K562 (cell line): ENCODE data around the gene PAQR4. TPM values are rescaled to one million over a fixed set of nuclear protein-coding genes. Genes with fewer than 3 reads are reported as not detected.

ENCODE experiments used
- ADNP ChIP-seq: fragments of 200-800 bp; sonication (Bioruptor generic); IDR thresholded peaks from 2 replicates; pipeline ENCODE4 v1.6.1; 2016; ENCODE audit warnings: missing genetic modification characterization, missing compliant biosample characterization
- ARNT ChIP-seq, 2 experiments: fragments of 450-650 bp; IDR thresholded peaks; 2 replicates each; pipeline ENCODE4 v1.6.1; 2016; ENCODE audit warnings: mild to moderate bottlenecking in 1 of 2
- BCL6 ChIP-seq: fragments of 250-450 bp; sonication (Bioruptor Pico); IDR thresholded peaks from 2 replicates; pipeline ENCODE4 v1.4.0; 2020
- CBFA2T2 ChIP-seq: fragments of 450-650 bp; conservative IDR thresholded peaks from 2 replicates; pipeline ENCODE4 v1.6.1; 2017; ENCODE audit warnings: mild to moderate bottlenecking
- CBX5 ChIP-seq: IDR thresholded peaks from 2 replicates; pipeline ENCODE4 v1.6.1; 2014; ENCODE audit warnings: low read depth, borderline replicate concordance
- CREM ChIP-seq: IDR thresholded peaks from 2 replicates; pipeline ENCODE4 v1.6.1; 2014; ENCODE audit warnings: antibody characterized with exemption, low read depth
- DNMT1 ChIP-seq: fragments of 450-650 bp; IDR thresholded peaks from 2 replicates; pipeline ENCODE4 v1.6.1; 2016; ENCODE audit warnings: antibody characterized with exemption, mild to moderate bottlenecking
- FOXA1 ChIP-seq: fragments of 450-650 bp; IDR thresholded peaks from 2 replicates; pipeline ENCODE4 v1.6.1; 2016; ENCODE audit warnings: mild to moderate bottlenecking, borderline replicate concordance
- FOXJ2 ChIP-seq: fragments of 200-800 bp; sonication (Bioruptor generic); IDR thresholded peaks from 2 replicates; pipeline ENCODE4 v1.6.1; 2016; ENCODE audit warnings: missing genetic modification characterization, missing compliant biosample characterization
- GATAD2A ChIP-seq: fragments of 450-650 bp; IDR thresholded peaks from 2 replicates; pipeline ENCODE4 v1.6.1; 2017
- MTA3 ChIP-seq: fragments of 450-650 bp; formaldehyde crosslinking; IDR thresholded peaks from 2 replicates; pipeline ENCODE4 v1.6.1; 2017; ENCODE audit warnings: mild to moderate bottlenecking, borderline replicate concordance
- NELFE ChIP-seq: IDR thresholded peaks from 2 replicates; pipeline ENCODE4 v1.6.1; 2011; ENCODE audit warnings: mild to moderate bottlenecking; ENCODE audit not compliant: insufficient read depth, insufficient read length
- NR2C1 ChIP-seq, 2 experiments: fragments of 450-650 bp; IDR thresholded peaks; 2 replicates each; pipeline ENCODE4 v1.6.1; 2017; ENCODE audit warnings: mild to moderate bottlenecking in 2 of 2, antibody characterized with exemption in 1 of 2, inconsistent platforms in 1 of 2, missing compliant biosample characterization in 1 of 2, missing genetic modification characterization in 1 of 2
- SMARCE1 ChIP-seq: fragments of 450-650 bp; IDR thresholded peaks from 2 replicates; pipeline ENCODE4 v1.7.1; 2016; ENCODE audit warnings: mild to moderate bottlenecking
- SOX6 ChIP-seq: fragments of 450-650 bp; IDR thresholded peaks from 2 replicates; pipeline ENCODE4 v1.6.1; 2014; ENCODE audit warnings: mild to moderate bottlenecking
- XRCC5 ChIP-seq: fragments of 200-400 bp; formaldehyde crosslinking; IDR thresholded peaks from 2 replicates; pipeline ENCODE4 v1.6.1; 2017; ENCODE audit warnings: low read depth, mild to moderate bottlenecking, low read length
- ZBTB33 ChIP-seq: sonication (generic); formaldehyde crosslinking; IDR thresholded peaks from 2 replicates; pipeline ENCODE4 v1.8.1; 2023; ENCODE audit warnings: mild to moderate bottlenecking, missing genetic modification reagents
- ZEB2 ChIP-seq: fragments of 450-650 bp; IDR thresholded peaks from 2 replicates; pipeline ENCODE4 v1.6.1; 2016
- ZNF197 ChIP-seq: fragments of 200-800 bp; sonication (Bioruptor generic); IDR thresholded peaks from 2 replicates; pipeline ENCODE4 v1.6.1; 2016; ENCODE audit warnings: low read depth, missing genetic modification characterization, missing compliant biosample characterization
- ZNF263 ChIP-seq: sonication (generic); formaldehyde crosslinking; IDR thresholded peaks from 2 replicates; pipeline ENCODE4 v1.8.0; 2022; ENCODE audit warnings: mild to moderate bottlenecking, missing genetic modification reagents, borderline replicate concordance
- ZNF785 ChIP-seq: fragments of 250-450 bp; sonication (Bioruptor Pico); IDR thresholded peaks from 2 replicates; pipeline ENCODE4 v1.4.0; 2020; ENCODE audit warnings: mild to moderate bottlenecking
- ZNF79 ChIP-seq: fragments of 250-450 bp; sonication (Bioruptor Pico); IDR thresholded peaks from 2 replicates; pipeline ENCODE4 v1.4.0; 2020; ENCODE audit warnings: low read depth, mild to moderate bottlenecking, moderate library complexity
- polyA plus RNA-seq, 8 experiments: library from polyadenylated mRNA; depleted of rRNA in 4 of 8; stranded (reverse) in 5 of 8; unstranded in 3 of 8; fragments of >200 nt; fragmentation: Nextera tagmentation in 2 of 8; fragmentation: Illumina TruSeq in 1 of 8; extraction: Ambion mirVana in 2 of 8; extraction: Trizol in 1 of 8; gene quantifications; 2 replicates each; pipeline versions ENCODE4 v1.2.1 to v1.2.3, GENCODE V29; 2011 to 2014; ENCODE audit warnings: inconsistent platforms in 1 of 8, missing spikeins in 1 of 8
- total RNA-seq, 7 experiments: library from RNA; depleted of rRNA in 6 of 7; stranded (reverse); fragments of >200 nt in 6 of 7; fragmentation: Illumina TruSeq in 2 of 7; extraction: Trizol in 2 of 7; gene quantifications; 2 replicates each; pipeline versions ENCODE4 v1.2.1 to v1.2.3, GENCODE V29; 2011 to 2021; ENCODE audit warnings: low replicate concordance in 1 of 7
- TF ChIP-seq, protein P1 (sequence below): sonication (generic); formaldehyde crosslinking; IDR thresholded peaks from 2 replicates; pipeline ENCODE4 v1.9.0; 2022; ENCODE audit warnings: mild to moderate bottlenecking, missing genetic modification reagents
- TF ChIP-seq, protein P2 (sequence below): sonication (generic); formaldehyde crosslinking; IDR thresholded peaks from 2 replicates; pipeline ENCODE4 v1.8.1; 2023; ENCODE audit warnings: missing genetic modification reagents, mild to moderate bottlenecking, borderline replicate concordance

PAQR4 gene
- total and polyA plus RNA-seq, 9 of the 15 experiments (the other 6 are each of a cell fraction or from before 2014, with no cell fraction given), result 0.62 to 40.4 (median 19.5) TPM

GRCh38 chr16:2927010-2927646 is 42.0 kb upstream of the PAQR4 start (continued):
- TF ChIP-seq NELFE (no peak), ZEB2 (no peak), CBX5 (no peak), NR2C1 (IDR thresholded peaks at IDR 0.05) (no peak), NR2C1 (tag; IDR thresholded peaks at IDR 0.05) (no peak), GATAD2A (no peak), ZNF263 (CRISPR knock-in tag) (no peak), MTA3 (no peak; the same call in 1 of the 2 replicates), FOXA1 (no peak), ADNP (tag) (no peak), SOX6 (peak; percentile 54; the same call in 1 of the 2 replicates), ZBTB33 (CRISPR knock-in tag) (peak; percentile 64; the same call in 1 of the 2 replicates), SMARCE1 (0 out of 2 replicates have a peak, but pooled peaks have one; percentile 25), CBFA2T2 (no peak), ZNF197 (CRISPR knock-in tag) (no peak), FOXJ2 (tag) (no peak), XRCC5 (peak; percentile 71; the same call in 1 of the 2 replicates), BCL6 (CRISPR knock-in tag) (no peak), ZNF79 (CRISPR knock-in tag) (no peak), ARNT (IDR thresholded peaks at IDR 0.05) (0 out of 4 replicates have a peak, but pooled peaks of 1 of the 2 experiments have one; percentile 55), DNMT1 (no peak), CREM (peak; percentile 95), ZNF785 (CRISPR knock-in tag) (no peak)
- TF ChIP-seq, protein P1, sequence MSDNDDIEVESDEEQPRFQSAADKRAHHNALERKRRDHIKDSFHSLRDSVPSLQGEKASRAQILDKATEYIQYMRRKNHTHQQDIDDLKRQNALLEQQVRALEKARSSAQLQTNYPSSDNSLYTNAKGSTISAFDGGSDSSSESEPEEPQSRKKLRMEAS (CRISPR knock-in tag), result peak; percentile 58
- TF ChIP-seq, protein P2, sequence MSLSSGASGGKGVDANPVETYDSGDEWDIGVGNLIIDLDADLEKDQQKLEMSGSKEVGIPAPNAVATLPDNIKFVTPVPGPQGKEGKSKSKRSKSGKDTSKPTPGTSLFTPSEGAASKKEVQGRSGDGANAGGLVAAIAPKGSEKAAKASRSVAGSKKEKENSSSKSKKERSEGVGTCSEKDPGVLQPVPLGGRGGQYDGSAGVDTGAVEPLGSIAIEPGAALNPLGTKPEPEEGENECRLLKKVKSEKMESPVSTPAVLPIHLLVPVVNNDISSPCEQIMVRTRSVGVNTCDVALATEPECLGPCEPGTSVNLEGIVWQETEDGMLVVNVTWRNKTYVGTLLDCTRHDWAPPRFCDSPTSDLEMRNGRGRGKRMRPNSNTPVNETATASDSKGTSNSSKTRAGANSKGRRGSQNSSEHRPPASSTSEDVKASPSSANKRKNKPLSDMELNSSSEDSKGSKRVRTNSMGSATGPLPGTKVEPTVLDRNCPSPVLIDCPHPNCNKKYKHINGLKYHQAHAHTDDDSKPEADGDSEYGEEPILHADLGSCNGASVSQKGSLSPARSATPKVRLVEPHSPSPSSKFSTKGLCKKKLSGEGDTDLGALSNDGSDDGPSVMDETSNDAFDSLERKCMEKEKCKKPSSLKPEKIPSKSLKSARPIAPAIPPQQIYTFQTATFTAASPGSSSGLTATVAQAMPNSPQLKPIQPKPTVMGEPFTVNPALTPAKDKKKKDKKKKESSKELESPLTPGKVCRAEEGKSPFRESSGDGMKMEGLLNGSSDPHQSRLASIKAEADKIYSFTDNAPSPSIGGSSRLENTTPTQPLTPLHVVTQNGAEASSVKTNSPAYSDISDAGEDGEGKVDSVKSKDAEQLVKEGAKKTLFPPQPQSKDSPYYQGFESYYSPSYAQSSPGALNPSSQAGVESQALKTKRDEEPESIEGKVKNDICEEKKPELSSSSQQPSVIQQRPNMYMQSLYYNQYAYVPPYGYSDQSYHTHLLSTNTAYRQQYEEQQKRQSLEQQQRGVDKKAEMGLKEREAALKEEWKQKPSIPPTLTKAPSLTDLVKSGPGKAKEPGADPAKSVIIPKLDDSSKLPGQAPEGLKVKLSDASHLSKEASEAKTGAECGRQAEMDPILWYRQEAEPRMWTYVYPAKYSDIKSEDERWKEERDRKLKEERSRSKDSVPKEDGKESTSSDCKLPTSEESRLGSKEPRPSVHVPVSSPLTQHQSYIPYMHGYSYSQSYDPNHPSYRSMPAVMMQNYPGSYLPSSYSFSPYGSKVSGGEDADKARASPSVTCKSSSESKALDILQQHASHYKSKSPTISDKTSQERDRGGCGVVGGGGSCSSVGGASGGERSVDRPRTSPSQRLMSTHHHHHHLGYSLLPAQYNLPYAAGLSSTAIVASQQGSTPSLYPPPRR (CRISPR knock-in tag), result no peak
